KMS-11 (cell line): Measurements from ENCODE around the gene DSTYK.

Experiments
- H2AFZ ChIP-seq: fragments of 200-600 bp; sonication (generic); 2 replicates; pipeline ENCODE4 v1.6.1; 2016; ENCODE audit warnings: antibody characterized with exemption, mixed run types, low read depth
- H3K27ac ChIP-seq: fragments of 200-600 bp; sonication (generic); 2 replicates; pipeline ENCODE4 v1.6.1; 2016; ENCODE audit warnings: mild to moderate bottlenecking, mixed run types
- H3K27me3 ChIP-seq: fragments of 200-600 bp; sonication (generic); 2 replicates; pipeline ENCODE4 v1.6.1; 2017; ENCODE audit warnings: mild to moderate bottlenecking, low read depth, mixed run types, moderate library complexity; ENCODE audit not compliant: insufficient read depth
- H3K36me3 ChIP-seq: fragments of 200-600 bp; sonication (generic); 2 replicates; pipeline ENCODE4 v1.6.1; 2017; ENCODE audit warnings: mild to moderate bottlenecking, mixed run types; ENCODE audit not compliant: insufficient read depth
- H3K4me1 ChIP-seq: fragments of 200-600 bp; sonication (generic); 2 replicates; pipeline ENCODE4 v1.6.1; 2016; ENCODE audit warnings: mild to moderate bottlenecking, low read depth, mixed run types; ENCODE audit not compliant: poor library complexity, severe bottlenecking
- H3K4me2 ChIP-seq: fragments of 200-600 bp; sonication (generic); 2 replicates; pipeline ENCODE4 v1.7.0; 2016; ENCODE audit warnings: mild to moderate bottlenecking, mixed run types
- H3K4me3 ChIP-seq: fragments of 200-600 bp; sonication (generic); IDR thresholded peaks from 2 replicates; pipeline ENCODE4 v1.6.1; 2017; ENCODE audit warnings: low read depth, low read length, mixed read lengths; ENCODE audit not compliant: insufficient read depth
- H3K79me2 ChIP-seq: fragments of 200-600 bp; sonication (generic); 2 replicates; pipeline ENCODE4 v1.6.1; 2016; ENCODE audit warnings: low read depth, mixed run types; ENCODE audit not compliant: insufficient read depth
- H3K9ac ChIP-seq: fragments of 200-600 bp; sonication (generic); 2 replicates; pipeline ENCODE4 v1.6.1; 2016; ENCODE audit warnings: mild to moderate bottlenecking, mixed run types
- H4K20me1 ChIP-seq: fragments of 200-600 bp; sonication (generic); 2 replicates; pipeline ENCODE4 v1.6.1; 2016; ENCODE audit warnings: mild to moderate bottlenecking, mixed run types; ENCODE audit not compliant: insufficient read depth
- TF ChIP-seq, protein P1 (sequence below): fragments of 200-600 bp; sonication (generic); conservative IDR thresholded peaks from 2 replicates; pipeline ENCODE4 v1.6.1; 2017; ENCODE audit warnings: low read depth, mild to moderate bottlenecking, antibody characterized with exemption, low read length, moderate library complexity, mixed read lengths

Gene DSTYK, protein sequence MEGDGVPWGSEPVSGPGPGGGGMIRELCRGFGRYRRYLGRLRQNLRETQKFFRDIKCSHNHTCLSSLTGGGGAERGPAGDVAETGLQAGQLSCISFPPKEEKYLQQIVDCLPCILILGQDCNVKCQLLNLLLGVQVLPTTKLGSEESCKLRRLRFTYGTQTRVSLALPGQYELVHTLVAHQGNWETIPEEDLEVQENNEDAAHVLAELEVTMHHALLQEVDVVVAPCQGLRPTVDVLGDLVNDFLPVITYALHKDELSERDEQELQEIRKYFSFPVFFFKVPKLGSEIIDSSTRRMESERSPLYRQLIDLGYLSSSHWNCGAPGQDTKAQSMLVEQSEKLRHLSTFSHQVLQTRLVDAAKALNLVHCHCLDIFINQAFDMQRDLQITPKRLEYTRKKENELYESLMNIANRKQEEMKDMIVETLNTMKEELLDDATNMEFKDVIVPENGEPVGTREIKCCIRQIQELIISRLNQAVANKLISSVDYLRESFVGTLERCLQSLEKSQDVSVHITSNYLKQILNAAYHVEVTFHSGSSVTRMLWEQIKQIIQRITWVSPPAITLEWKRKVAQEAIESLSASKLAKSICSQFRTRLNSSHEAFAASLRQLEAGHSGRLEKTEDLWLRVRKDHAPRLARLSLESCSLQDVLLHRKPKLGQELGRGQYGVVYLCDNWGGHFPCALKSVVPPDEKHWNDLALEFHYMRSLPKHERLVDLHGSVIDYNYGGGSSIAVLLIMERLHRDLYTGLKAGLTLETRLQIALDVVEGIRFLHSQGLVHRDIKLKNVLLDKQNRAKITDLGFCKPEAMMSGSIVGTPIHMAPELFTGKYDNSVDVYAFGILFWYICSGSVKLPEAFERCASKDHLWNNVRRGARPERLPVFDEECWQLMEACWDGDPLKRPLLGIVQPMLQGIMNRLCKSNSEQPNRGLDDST

DNA sequence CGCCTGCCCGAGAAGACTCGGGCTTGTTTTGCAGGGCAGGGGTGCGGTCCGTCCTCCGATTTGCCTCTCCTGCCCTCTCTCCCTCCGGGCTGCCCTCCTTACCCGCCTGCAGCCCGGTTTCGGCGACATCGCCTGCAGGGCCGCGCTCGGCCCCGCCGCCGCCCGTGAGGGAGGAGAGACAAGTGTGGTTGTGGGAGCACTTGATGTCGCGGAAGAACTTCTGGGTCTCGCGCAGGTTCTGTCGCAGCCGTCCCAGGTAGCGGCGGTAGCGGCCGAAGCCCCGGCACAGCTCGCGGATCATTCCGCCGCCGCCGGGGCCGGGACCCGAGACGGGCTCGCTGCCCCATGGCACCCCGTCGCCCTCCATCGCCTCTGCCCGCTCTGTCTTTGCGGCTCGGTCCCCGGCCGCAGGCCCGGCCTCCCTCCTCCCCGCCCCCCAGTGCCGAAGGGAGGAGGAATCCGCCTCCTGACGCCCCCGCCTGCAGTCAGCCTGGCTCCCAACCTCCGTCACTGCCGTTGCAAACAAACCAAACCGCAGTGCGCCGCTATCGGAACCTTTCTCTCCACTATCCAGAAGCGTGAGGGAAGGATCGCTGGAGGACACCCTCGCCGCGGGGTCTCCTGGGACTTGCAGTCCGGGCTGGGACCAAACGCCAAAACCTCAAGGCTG is at the start of gene DSTYK:
Gene DSTYK (minus strand): TSS at position 534 of the 670 bp plus-strand sequence. CDS start 167 bp downstream, at position 367.
- H2AFZ ChIP-seq = peak within 1 kb of the TSS; percentile 97
- peaks cover 22% of the 10 kb centered on the region for H3K4me1 ChIP-seq
- TF ChIP-seq, protein P1, sequence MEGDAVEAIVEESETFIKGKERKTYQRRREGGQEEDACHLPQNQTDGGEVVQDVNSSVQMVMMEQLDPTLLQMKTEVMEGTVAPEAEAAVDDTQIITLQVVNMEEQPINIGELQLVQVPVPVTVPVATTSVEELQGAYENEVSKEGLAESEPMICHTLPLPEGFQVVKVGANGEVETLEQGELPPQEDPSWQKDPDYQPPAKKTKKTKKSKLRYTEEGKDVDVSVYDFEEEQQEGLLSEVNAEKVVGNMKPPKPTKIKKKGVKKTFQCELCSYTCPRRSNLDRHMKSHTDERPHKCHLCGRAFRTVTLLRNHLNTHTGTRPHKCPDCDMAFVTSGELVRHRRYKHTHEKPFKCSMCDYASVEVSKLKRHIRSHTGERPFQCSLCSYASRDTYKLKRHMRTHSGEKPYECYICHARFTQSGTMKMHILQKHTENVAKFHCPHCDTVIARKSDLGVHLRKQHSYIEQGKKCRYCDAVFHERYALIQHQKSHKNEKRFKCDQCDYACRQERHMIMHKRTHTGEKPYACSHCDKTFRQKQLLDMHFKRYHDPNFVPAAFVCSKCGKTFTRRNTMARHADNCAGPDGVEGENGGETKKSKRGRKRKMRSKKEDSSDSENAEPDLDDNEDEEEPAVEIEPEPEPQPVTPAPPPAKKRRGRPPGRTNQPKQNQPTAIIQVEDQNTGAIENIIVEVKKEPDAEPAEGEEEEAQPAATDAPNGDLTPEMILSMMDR = no peak
- peak within 1 kb of the TSS; percentile 58 for H3K27ac ChIP-seq
- no peaks in the 10 kb centered on the region for H3K27me3 ChIP-seq
- peaks cover 30% of the 10 kb centered on the region for H3K79me2 ChIP-seq
- peak within 1 kb of the TSS; percentile 75 for H3K9ac ChIP-seq
- H3K4me3 ChIP-seq = peak within 1 kb of the TSS; percentile 99
- peak within 1 kb of the TSS; percentile 90 for H3K4me2 ChIP-seq
- no peaks in the 10 kb centered on the region for H3K36me3 ChIP-seq
- H4K20me1 ChIP-seq = no peaks in the 10 kb centered on the region

DNA sequence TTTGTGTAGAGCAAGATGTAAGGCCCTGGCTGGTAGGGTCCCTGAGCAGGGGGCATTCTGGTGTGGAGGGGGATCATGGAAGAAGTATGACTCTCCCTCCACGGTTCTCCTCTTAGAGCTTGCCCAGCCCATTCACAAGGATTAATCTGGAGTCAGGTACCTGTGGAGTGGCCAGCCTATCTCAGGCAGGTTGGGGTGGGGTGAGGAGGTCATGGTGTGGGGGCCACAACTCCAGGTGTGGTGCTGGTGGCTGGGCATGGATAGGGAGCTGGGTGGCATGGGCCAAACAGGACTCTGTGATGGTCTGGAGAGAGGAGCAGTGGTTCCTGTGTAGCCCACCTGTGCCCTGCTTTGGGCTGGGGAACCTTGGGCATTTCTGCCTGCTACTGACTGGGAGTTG is 48.5 kb upstream of the DSTYK start:
- Histone ChIP-seq H3K27me3 (no peaks in the 10 kb centered on the region), H3K4me1 (peaks cover 99% of the 10 kb centered on the region), H3K27ac (peak overlapping the region; percentile 73; the same call in 1 of the 2 replicates), H3K4me3 (peak overlapping the region; percentile 78), H3K79me2 (no peaks in the 10 kb centered on the region; the same call in 1 of the 2 replicates), H3K4me2 (peak overlapping the region; percentile 84), H4K20me1 (no peaks in the 10 kb centered on the region), H3K9ac (no peak overlapping the region; the same call in 1 of the 2 replicates), H3K36me3 (no peaks in the 10 kb centered on the region), H2AFZ (peak overlapping the region; percentile 32; the same call in 1 of the 2 replicates)
- TF ChIP-seq, protein P1 = no peak

DNA sequence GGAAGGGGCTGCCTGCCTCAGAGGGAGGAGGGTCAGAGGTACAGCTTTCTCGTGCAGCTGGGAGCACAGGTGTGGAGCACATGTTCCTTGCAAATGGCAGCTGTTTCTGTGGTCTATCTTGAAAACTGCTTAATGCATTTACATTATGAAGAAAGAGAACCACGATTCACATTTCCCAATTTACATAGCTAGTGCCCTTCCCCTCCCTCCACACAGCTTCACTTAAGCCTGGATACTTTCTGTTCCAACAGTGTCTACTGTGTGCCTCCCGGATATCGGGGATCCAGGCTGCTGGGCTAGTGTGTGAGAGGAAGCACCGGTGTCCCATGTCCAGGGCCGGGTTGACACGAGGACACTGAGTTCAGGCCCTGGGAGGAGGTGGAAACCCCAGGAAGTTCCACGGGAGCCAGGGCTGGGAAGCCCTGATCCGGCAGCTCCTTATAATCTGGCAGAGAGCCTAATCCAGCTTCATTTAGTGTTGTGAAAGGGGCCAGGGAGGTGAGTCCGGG is 47.9 kb upstream of the DSTYK start:
- Histone ChIP-seq H4K20me1 (no peaks in the 10 kb centered on the region), H3K4me2 (peak overlapping the region; percentile 84), H3K79me2 (no peaks in the 10 kb centered on the region; the same call in 1 of the 2 replicates), H3K9ac (peak overlapping the region; percentile 40; the same call in 1 of the 2 replicates), H3K4me1 (peaks cover 100% of the 10 kb centered on the region), H3K27ac (peak overlapping the region; percentile 73), H3K36me3 (no peaks in the 10 kb centered on the region), H2AFZ (peak overlapping the region; percentile 32; the same call in 1 of the 2 replicates), H3K27me3 (no peaks in the 10 kb centered on the region), H3K4me3 (peak overlapping the region; percentile 78)
- TF ChIP-seq, protein P1 = no peak

DNA sequence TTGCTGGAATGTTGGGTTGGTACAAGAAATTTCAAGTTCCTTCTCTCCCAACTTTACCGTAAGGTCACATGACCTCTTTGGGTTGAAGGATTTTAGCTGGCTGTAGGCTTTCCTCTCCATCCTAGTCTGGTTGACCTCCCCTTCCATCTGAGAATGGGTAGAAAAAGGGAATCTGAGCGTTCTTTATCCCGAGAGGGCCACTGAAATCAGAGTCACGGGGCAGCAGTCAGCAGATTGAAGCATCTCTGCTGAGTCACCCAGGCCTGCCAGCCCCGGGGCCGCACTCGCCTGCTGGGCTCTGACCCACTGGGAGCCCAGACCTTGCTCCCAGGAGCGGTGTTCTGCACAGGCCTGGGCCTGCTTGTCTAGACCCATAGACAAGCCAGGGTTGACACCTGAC is 47.2 kb upstream of the DSTYK start:
- peaks cover 94% of the 10 kb centered on the region for H3K4me1 ChIP-seq
- no peaks in the 10 kb centered on the region for H3K27me3 ChIP-seq
- no peaks in the 10 kb centered on the region for H3K36me3 ChIP-seq
- TF ChIP-seq, protein P1 = no peak
- peak overlapping the region; percentile 40; the same call in 1 of the 2 replicates for H3K9ac ChIP-seq
- H4K20me1 ChIP-seq = no peaks in the 10 kb centered on the region
- H3K79me2 ChIP-seq = no peaks in the 10 kb centered on the region; the same call in 1 of the 2 replicates
- H3K4me3 ChIP-seq = no peak overlapping the region
- H3K27ac ChIP-seq = peak overlapping the region; percentile 73
- peak overlapping the region; percentile 84 for H3K4me2 ChIP-seq
- peak overlapping the region; percentile 32; the same call in 1 of the 2 replicates for H2AFZ ChIP-seq
